T-cell (primary cell): ENCODE results near the gene ZW10. TPM values are rescaled to one million over a fixed set of nuclear protein-coding genes. Genes with fewer than 3 reads are reported as not detected.
"Not testable (repeated sequence)": the region's sequence is repeated elsewhere in the genome, so short reads cannot be mapped to it uniquely, and the experiment has no call there.

ENCODE experiments used
- ATAC-seq, 4 experiments: fragments of 200-7000 bp in 3 of 4; fragments of 150-1000 bp in 1 of 4; cut with Tn5 transposase; replicated peaks in 1 of 4; 1 replicate in 3 of 4; 2 replicates in 1 of 4; pipeline ENCODE4 v1.10.0; 2021; ENCODE audit warnings: moderate library complexity in 3 of 4, mild to moderate bottlenecking in 2 of 4, moderate number of reproducible peaks in 1 of 4
- CTCF ChIA-PET, 2 donors: fragments of 300-600 bp; sonication (Branson Sonifier 250); formaldehyde crosslinking; loops; one replicate each; lab custom pipeline; 2022; ENCODE audit warnings: antibody characterized with exemption in 2 of 2; lab: Charles Lee
- POLR2A ChIA-PET, 2 donors: fragments of 300-600 bp; sonication (Branson Sonifier 250); formaldehyde crosslinking; loops; one replicate each; lab custom pipeline; 2022; ENCODE audit warnings: antibody characterized with exemption in 2 of 2; lab: Charles Lee
- DNase-seq, 35 experiments: peaks; one replicate each; pipeline versions ENCODE4 v3.0.0 to v3.0.0-alpha.2; 2013 to 2023
- H3K27ac ChIP-seq: one replicate; pipeline ENCODE4 v1.5.1; 2013; ENCODE audit warnings: low read length
- H3K27me3 ChIP-seq, 2 experiments: replicated peaks in 1 of 2; 1 replicate in 1 of 2; 2 replicates in 1 of 2; pipeline versions ENCODE4 v1.6.1 to v1.7.0; 2013; ENCODE audit warnings: low read length in 1 of 2, mixed read lengths in 1 of 2; ENCODE audit not compliant: control insufficient read depth in 2 of 2, insufficient read depth in 2 of 2; ENCODE audit errors: extremely low read depth in 1 of 2
- H3K36me3 ChIP-seq, 2 donors: 1 replicate in 1 of 2; 2 replicates in 1 of 2; pipeline versions ENCODE4 v1.6.1 to v1.7.0; 2013; ENCODE audit warnings: low read length in 1 of 2; ENCODE audit not compliant: control insufficient read depth in 2 of 2, insufficient read depth in 1 of 2; ENCODE audit errors: extremely low read depth in 1 of 2
- H3K4me1 ChIP-seq, 2 experiments: 1 replicate in 1 of 2; 2 replicates in 1 of 2; pipeline versions ENCODE4 v1.6.1 to v1.7.0; 2013; ENCODE audit warnings: low read length in 2 of 2, mixed read lengths in 1 of 2; ENCODE audit not compliant: insufficient read depth in 2 of 2, control insufficient read depth in 1 of 2; ENCODE audit errors: extremely low read depth in 1 of 2
- H3K4me3 ChIP-seq, 2 donors: 1 replicate in 1 of 2; 2 replicates in 1 of 2; pipeline versions ENCODE4 v1.5.1 to v1.7.0; 2013; ENCODE audit warnings: mild to moderate bottlenecking in 2 of 2, low read length in 1 of 2, moderate library complexity in 1 of 2; ENCODE audit not compliant: control insufficient read depth in 1 of 2; ENCODE audit errors: extremely low read depth in 1 of 2
- H3K9me3 ChIP-seq: 2 replicates; pipeline ENCODE4 v1.7.0; 2013
- H3K27ac Mint-ChIP-seq, 2 donors: one replicate each; pipeline ENCODE4 v1.8.0; 2020 to 2021; ENCODE audit warnings: mild to moderate bottlenecking in 2 of 2, mixed read lengths in 2 of 2
- H3K27me3 Mint-ChIP-seq, 2 donors: one replicate each; pipeline ENCODE4 v1.8.0; 2021 to 2022; ENCODE audit warnings: mixed read lengths in 2 of 2
- H3K36me3 Mint-ChIP-seq: one replicate; pipeline ENCODE4 v1.8.0; 2021; ENCODE audit warnings: mixed read lengths
- H3K4me1 Mint-ChIP-seq, 3 donors: one replicate each; pipeline ENCODE4 v1.8.0; 2020 to 2022; ENCODE audit warnings: mixed read lengths in 3 of 3, mild to moderate bottlenecking in 1 of 3
- H3K4me3 Mint-ChIP-seq, 3 donors: one replicate each; pipeline ENCODE4 v1.8.0; 2020 to 2022; ENCODE audit warnings: mild to moderate bottlenecking in 3 of 3, mixed read lengths in 3 of 3, moderate library complexity in 3 of 3
- H3K9me3 Mint-ChIP-seq, 3 donors: one replicate each; pipeline ENCODE4 v1.8.0; 2020 to 2022; ENCODE audit warnings: mixed read lengths in 3 of 3
- WGBS: methylation state at CpG from one replicate; pipeline ENCODE4 v1.1.5; 2013; ENCODE audit warnings: missing lambda C conversion rate; ENCODE audit not compliant: insufficient coverage; 5-methylcytosine and 5-hydroxymethylcytosine counted together
- total RNA-seq, 35 experiments: library from RNA in 6 of 35; stranded (reverse) in 6 of 35; fragments of 120-200 nt in 1 of 35; gene quantifications; one replicate each; pipeline versions ENCODE4 v1.2.1 to v1.2.4 and lab custom pipeline; 2013 to 2026

Gene ZW10
- total RNA-seq, 5 donors from 2014 or later (not counting 1 experiment from before 2014, with no cell fraction given): 6.7 to 8.7 (median 8.4) TPM

DNA sequence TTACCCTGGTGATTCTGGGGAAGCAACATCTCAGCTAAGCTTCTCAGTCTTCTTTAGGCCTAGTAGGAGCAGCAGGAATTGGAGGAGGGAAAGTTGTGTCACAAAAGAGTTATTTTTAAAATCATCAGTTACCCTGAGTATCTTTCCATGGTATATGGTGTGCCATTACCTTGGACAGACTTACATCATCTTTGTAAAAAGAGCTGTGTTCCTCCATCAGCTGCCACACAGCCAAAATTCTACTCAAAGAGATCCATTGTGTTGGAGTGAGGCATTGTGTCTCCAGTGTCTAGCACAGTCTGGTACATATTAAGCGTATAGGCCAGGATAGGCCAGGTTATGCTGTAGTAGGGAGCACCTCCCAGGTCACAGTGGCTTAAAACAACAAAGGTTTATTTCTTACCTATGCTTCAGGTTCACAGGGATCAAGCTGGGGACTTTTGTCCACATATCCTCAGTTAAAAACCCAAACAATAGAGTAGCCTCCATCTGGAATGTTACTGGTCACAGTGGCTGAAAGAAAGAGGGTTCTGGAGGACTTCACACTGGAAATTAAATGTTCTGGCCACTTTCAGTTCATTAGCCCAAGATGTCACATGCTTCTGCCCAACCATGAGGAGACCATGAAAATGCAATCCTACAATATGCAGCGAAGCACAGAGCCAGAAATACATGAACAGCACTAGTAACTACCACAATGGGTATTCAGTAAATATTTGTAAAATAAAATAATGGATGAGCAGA is 57.4 kb downstream of the ZW10 start:
- WGBS: no CpG with 5 or more reads among the region's 2 CpGs
- no peak for ATAC-seq

GRCh38 chr11:113715273-113715672 is 58.2 kb downstream of the ZW10 start:
- Mint-ChIP-seq H3K4me1 (no peaks in the 10 kb centered on the region), H3K9me3 (peaks cover 0 to 14% (median 4%) of the 10 kb centered on the region in 3 donors), H3K36me3 (peaks cover 54% of the 10 kb centered on the region), H3K27ac (no peak overlapping the region), H3K27me3 (no peaks in the 10 kb centered on the region), H3K4me3 (no peak overlapping the region)
- no peaks in the 10 kb centered on the region for H3K4me1 ChIP-seq
- H3K27me3 ChIP-seq: no peaks in the 10 kb centered on the region
- no peak overlapping the region for H3K4me3 ChIP-seq
- no peaks in the 10 kb centered on the region for H3K36me3 ChIP-seq
- DNase-seq (no peak), ATAC-seq (no peak)
- ChIA-PET POLR2A (no interaction called here), CTCF (no interaction called here)
- 89% methylated on average over 1 of the region's 1 CpG for whole genome bisulfite sequencing
- no peak overlapping the region for H3K27ac ChIP-seq
- no peaks in the 10 kb centered on the region for H3K9me3 ChIP-seq

More for the DNA sequence above, 57.4 kb downstream of the ZW10 start:
- Histone ChIP-seq H3K27me3 (no peaks in the 10 kb centered on the region), H3K9me3 (no peaks in the 10 kb centered on the region), H3K4me3 (no peak overlapping the region), H3K27ac (no peak overlapping the region), H3K4me1 (no peaks in the 10 kb centered on the region), H3K36me3 (no peaks in the 10 kb centered on the region)
- POLR2A ChIA-PET: no interaction called here
- DNase-seq: no peak
- no peak overlapping the region for H3K4me3 Mint-ChIP-seq
- no peak overlapping the region for H3K27ac Mint-ChIP-seq
- CTCF ChIA-PET: no interaction called here
- peaks cover 0 to 9% (median 3%) of the 10 kb centered on the region in 3 donors for H3K9me3 Mint-ChIP-seq
- no peaks in the 10 kb centered on the region for H3K27me3 Mint-ChIP-seq
- H3K36me3 Mint-ChIP-seq: peaks cover 61% of the 10 kb centered on the region
- H3K4me1 Mint-ChIP-seq: no peaks in the 10 kb centered on the region

DNA sequence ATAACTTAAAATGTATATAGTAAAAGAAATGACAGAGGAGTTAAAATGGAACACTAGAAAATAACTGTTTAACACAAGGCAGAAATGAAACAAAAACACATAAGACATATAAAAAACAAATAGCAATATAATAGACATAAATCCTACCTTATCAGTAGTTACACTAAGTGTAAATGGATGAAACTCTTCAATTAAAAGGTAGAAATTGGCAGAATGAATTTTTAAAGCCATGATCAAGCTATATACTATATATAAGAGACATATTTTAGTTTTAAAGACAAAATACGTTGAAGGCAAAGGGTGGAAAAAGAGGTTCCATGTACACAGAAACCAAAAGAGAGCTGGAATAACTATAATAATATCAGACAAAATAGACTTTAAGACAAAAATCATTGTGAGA is 62.5 kb downstream of the ZW10 start:
- Mint-ChIP-seq H3K4me1 (no peaks in the 10 kb centered on the region), H3K36me3 (peaks cover 50% of the 10 kb centered on the region)
- DNase-seq: no peak

GRCh38 chr11:113705871-113706655 is 67.4 kb downstream of the ZW10 start, which contains the start of gene TMPRSS5:
Gene TMPRSS5, minus strand, starts transcription at chr11:113706308. Its CDS starts 84 bp downstream, at chr11:113706224.
- H3K36me3 ChIP-seq: no peaks in the 10 kb centered on the region
- no peak within 1 kb of the TSS for H3K27ac ChIP-seq
- ATAC-seq (no peak), DNase-seq (no peak)
- Mint-ChIP-seq H3K4me1 (no peaks in the 10 kb centered on the region), H3K4me3 (no peak within 1 kb of the TSS), H3K9me3 (peaks cover 16 to 38% (median 20%) of the 10 kb centered on the region in 3 donors), H3K27ac (no peak within 1 kb of the TSS), H3K27me3 (no peaks in the 10 kb centered on the region), H3K36me3 (peaks cover 44% of the 10 kb centered on the region)
- no peaks in the 10 kb centered on the region for H3K9me3 ChIP-seq
- POLR2A ChIA-PET: no interaction called here
- H3K4me1 ChIP-seq: no peaks in the 10 kb centered on the region
- peaks cover 0 to 4% of the 10 kb centered on the region in 2 experiments for H3K27me3 ChIP-seq
- 90% methylated on average over 2 of the region's 7 CpGs for WGBS
- no peak within 1 kb of the TSS for H3K4me3 ChIP-seq
- CTCF ChIA-PET: no interaction called here

More for the DNA sequence above, 62.5 kb downstream of the ZW10 start:
- Histone ChIP-seq H3K4me3 (no peak overlapping the region), H3K36me3 (no peaks in the 10 kb centered on the region), H3K4me1 (no peaks in the 10 kb centered on the region), H3K27me3 (peaks cover 0 to 4% of the 10 kb centered on the region in 2 experiments), H3K27ac (no peak overlapping the region), H3K9me3 (no peaks in the 10 kb centered on the region)
- ATAC-seq: no peak
- ChIA-PET CTCF (no interaction called here), POLR2A (no interaction called here)
- no peak overlapping the region for H3K27ac Mint-ChIP-seq
- no peaks in the 10 kb centered on the region for H3K27me3 Mint-ChIP-seq
- no CpG with 5 or more reads among the region's 1 CpG for WGBS
- H3K9me3 Mint-ChIP-seq: peaks cover 13 to 44% (median 16%) of the 10 kb centered on the region in 3 donors
- no peak overlapping the region for H3K4me3 Mint-ChIP-seq

- H3K4me1 Mint-ChIP-seq: not testable (repeated sequence)
- WGBS: no CpG with 5 or more reads among the region's 1 CpG
Observed at GRCh38 chr11:113703551-113703950, 69.9 kb downstream of the ZW10 start.

GRCh38 chr11:113701491-113701890 is 72.0 kb downstream of the ZW10 start:
- Mint-ChIP-seq H3K4me1 (no peaks in the 10 kb centered on the region), H3K9me3 (peaks cover 3 to 4% (median 3%) of the 10 kb centered on the region in 3 donors), H3K36me3 (peaks cover 23% of the 10 kb centered on the region), H3K27ac (no peak overlapping the region), H3K4me3 (no peak overlapping the region), H3K27me3 (no peaks in the 10 kb centered on the region)
- H3K4me3 ChIP-seq: no peak overlapping the region
- no peaks in the 10 kb centered on the region for H3K36me3 ChIP-seq
- no peaks in the 10 kb centered on the region for H3K9me3 ChIP-seq
- H3K4me1 ChIP-seq: no peaks in the 10 kb centered on the region
- no peak overlapping the region for H3K27ac ChIP-seq
- H3K27me3 ChIP-seq: peaks cover 0 to 2% of the 10 kb centered on the region in 2 experiments
- ChIA-PET CTCF (no interaction called here), POLR2A (no interaction called here)
- ATAC-seq: no peak
- no peak for DNase-seq
- WGBS: no CpG with 5 or more reads among the region's 1 CpG

More at GRCh38 chr11:113703551-113703950, 69.9 kb downstream of the ZW10 start:
- H3K4me3 ChIP-seq, H3K36me3 ChIP-seq, ATAC-seq, H3K4me1 ChIP-seq, H3K27me3 ChIP-seq, POLR2A ChIA-PET, H3K27me3 Mint-ChIP-seq, H3K9me3 ChIP-seq, H3K27ac ChIP-seq, DNase-seq, H3K27ac Mint-ChIP-seq, H3K4me3 Mint-ChIP-seq: not testable (repeated sequence)
- H3K36me3 Mint-ChIP-seq: peaks cover 33% of the 10 kb centered on the region
- peaks cover 10 to 19% (median 14%) of the 10 kb centered on the region in 3 donors for H3K9me3 Mint-ChIP-seq
- CTCF ChIA-PET: interaction anchor here in 1 of 2 donors (0.7 kb wide), 1 partner anchor 63 kb away, joined by 3 read pairs; no protein-coding TSS in a partner anchor
